NB4 (cell line): Measurements from ENCODE around the gene KCNQ2.

Experiments
- CTCF ChIP-seq: IDR thresholded peaks from one replicate; pipeline ENCODE4 v1.5.1; 2012; ENCODE audit warnings: low read depth, low read length
- MAX ChIP-seq: IDR thresholded peaks from 2 replicates; pipeline ENCODE4 v1.6.1; 2011; ENCODE audit warnings: low read depth, low read length
- POLR2A ChIP-seq: IDR thresholded peaks from 2 replicates; pipeline ENCODE4 v1.6.1; 2011; ENCODE audit warnings: mild to moderate bottlenecking; ENCODE audit not compliant: insufficient read length; ENCODE audit errors: extremely low read depth

- TF ChIP-seq CTCF: no peak
- no peak for TF ChIP-seq POLR2A
- TF ChIP-seq MAX: no peak
Observed at GRCh38 chr20:63409066-63409833, 63.2 kb downstream of the KCNQ2 start.
